ENCODE results near the gene CACNA1C.

Gene CACNA1C

DNA sequence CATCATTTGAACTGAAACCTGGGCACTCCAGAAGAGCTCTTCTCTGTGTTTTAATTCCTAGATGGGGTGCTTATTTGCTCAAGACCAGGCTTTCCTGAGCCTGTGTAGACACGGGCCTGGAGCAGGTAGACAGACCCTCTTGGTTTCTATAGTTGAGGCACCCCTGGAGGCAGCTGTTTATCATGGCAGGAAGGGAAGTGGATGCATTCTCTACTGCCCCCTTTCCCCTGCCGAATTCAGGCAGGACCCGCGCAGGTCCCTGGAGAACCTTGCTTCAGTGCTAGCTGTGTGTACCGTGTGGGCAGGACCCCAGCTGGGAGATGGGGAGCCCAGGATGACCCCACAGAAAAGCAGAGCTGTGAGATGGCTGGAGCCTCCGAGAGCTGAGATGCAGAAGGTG lies 6.0 kb downstream of the CACNA1C start:
- Histone ChIP-seq H3K4me3 (ENCODE audit: low read length) (no peak overlapping the region), H3K9ac (ENCODE audit: low read length) (no peak overlapping the region), H3K4me1 (ENCODE audit: control insufficient read depth, insufficient read depth, low read length) (peaks cover 20% of the 10 kb centered on the region), H3K9me3 (ENCODE audit: control insufficient read depth, low read length) (no peaks in the 10 kb centered on the region), H3K36me3 (ENCODE audit: control insufficient read depth, insufficient read depth, low read length, severe bottlenecking) (peaks cover 4% of the 10 kb centered on the region), H3K27me3 (replicated peaks; ENCODE audit: control insufficient read depth, insufficient read depth, low read length) (no peaks in the 10 kb centered on the region)
- DNase-seq (ENCODE audit: low read depth), result no peak

DNA sequence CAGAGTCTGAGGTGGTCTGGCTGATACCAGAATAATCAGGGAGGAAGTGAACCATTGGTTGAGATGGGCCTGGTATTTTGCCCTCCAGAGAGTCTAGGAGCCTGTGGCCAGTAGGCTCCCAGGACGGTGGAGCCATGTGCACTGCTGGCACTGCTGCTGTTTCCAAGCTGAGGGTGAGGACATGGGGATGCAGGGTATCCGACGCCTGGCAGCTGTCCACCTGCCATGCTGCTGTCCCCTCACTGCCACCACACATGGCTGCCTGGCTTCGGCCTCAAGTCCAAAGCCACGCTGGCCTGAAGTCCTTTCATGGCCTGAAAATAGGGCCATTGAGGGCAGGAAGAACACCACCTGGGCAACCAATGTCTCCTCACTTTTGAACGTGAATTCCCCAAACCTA lies 8.6 kb downstream of the CACNA1C start:
- no peak for DNase-seq (ENCODE audit: low read depth)
- Histone ChIP-seq H3K4me3 (ENCODE audit: low read length) (no peak overlapping the region), H3K9me3 (ENCODE audit: control insufficient read depth, low read length) (no peaks in the 10 kb centered on the region), H3K27me3 (replicated peaks; ENCODE audit: control insufficient read depth, insufficient read depth, low read length) (no peaks in the 10 kb centered on the region), H3K36me3 (ENCODE audit: control insufficient read depth, insufficient read depth, low read length, severe bottlenecking) (peaks cover 8% of the 10 kb centered on the region), H3K9ac (ENCODE audit: low read length) (no peak overlapping the region), H3K4me1 (ENCODE audit: control insufficient read depth, insufficient read depth, low read length) (peaks cover 24% of the 10 kb centered on the region)

DNA sequence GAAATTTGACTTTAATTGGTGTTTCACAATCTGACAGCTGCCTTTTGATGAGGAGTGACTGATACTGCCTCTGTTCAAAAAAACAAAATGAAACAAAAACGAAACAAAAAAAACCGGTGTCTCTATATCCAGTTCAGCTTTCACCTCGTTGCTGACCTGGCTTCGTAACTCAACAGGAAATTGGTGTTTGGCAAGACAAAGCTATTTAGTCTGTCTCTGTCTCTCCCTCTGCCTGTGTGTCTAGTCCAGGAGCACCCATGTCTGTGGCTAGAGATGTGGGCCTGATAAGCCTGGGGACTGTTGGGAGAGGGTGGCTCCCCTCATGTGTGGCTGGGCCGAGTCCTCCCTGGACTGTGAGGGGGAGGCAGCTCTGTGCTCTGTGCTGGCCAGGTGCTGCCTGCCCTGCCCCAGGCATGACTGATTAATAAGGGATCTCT lies 11.3 kb downstream of the CACNA1C start:
- Histone ChIP-seq H3K9ac (ENCODE audit: low read length) (peak overlapping the region; percentile 16), H3K27me3 (replicated peaks; ENCODE audit: control insufficient read depth, insufficient read depth, low read length) (no peaks in the 10 kb centered on the region), H3K9me3 (ENCODE audit: control insufficient read depth, low read length) (peaks cover under 1% of the 10 kb centered on the region), H3K4me3 (ENCODE audit: low read length) (peak overlapping the region; percentile 70), H3K4me1 (ENCODE audit: control insufficient read depth, insufficient read depth, low read length) (peaks cover 10% of the 10 kb centered on the region), H3K36me3 (ENCODE audit: control insufficient read depth, insufficient read depth, low read length, severe bottlenecking) (peaks cover 8% of the 10 kb centered on the region)
- peak; percentile 54 for DNase-seq (ENCODE audit: low read depth)

DNA sequence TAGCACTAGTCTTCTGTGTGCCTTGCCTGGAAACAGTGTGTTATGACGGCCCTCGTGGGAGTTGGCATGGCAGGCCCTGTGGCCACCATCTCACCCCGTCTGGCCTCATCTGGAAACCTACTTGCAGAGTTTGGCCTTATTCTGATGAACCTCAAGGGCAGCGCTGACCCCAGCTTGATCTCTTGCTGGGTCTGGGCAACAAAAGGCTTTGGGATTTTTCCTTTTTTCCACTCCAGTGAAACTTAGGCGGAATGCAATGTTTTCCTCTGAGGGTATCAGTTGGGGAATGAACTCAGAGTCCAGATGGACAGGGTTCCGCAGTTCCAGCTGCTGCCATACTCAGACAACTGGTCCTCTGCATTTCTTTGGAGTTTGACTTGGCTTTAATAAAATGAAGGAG lies 15.9 kb downstream of the CACNA1C start:
- Histone ChIP-seq H3K27me3 (replicated peaks; ENCODE audit: control insufficient read depth, insufficient read depth, low read length) (no peaks in the 10 kb centered on the region), H3K36me3 (ENCODE audit: control insufficient read depth, insufficient read depth, low read length, severe bottlenecking) (peaks cover 10% of the 10 kb centered on the region), H3K9me3 (ENCODE audit: control insufficient read depth, low read length) (peaks cover 22% of the 10 kb centered on the region), H3K4me1 (ENCODE audit: control insufficient read depth, insufficient read depth, low read length) (peaks cover 16% of the 10 kb centered on the region), H3K4me3 (ENCODE audit: low read length) (no peak overlapping the region), H3K9ac (ENCODE audit: low read length) (no peak overlapping the region)
- no peak for DNase-seq (ENCODE audit: low read depth)

DNA sequence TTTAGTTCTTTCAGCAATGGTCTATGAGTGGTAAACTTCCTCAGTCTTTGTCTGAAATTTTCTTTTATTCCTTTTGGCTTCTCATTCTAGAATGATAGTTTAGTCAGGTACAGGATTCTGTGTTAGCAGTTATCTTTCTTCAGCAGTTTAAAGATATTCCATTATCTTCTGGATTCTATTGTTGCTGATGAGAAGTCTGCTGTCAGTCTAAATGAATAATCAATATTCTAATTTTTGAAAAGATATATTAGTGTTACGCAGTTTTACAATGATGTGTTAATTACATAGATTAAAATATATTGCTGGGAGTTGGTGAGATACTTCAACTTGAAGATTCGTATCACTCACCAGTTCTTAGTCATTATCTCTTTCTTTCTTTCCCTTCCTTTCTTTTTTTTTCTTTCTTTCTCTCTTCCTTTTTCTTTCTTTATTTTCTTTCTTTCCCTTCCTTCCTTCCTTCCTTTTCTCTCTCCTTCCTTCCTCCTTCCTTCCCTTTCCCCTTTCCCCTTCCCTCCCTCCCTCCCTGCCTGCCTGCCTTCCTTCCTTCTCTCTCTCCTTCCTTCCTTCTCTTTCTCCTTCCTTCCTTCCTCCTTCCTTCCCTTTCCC lies 17.8 kb downstream of the CACNA1C start:
- no peaks in the 10 kb centered on the region for H3K27me3 ChIP-seq (replicated peaks; ENCODE audit: control insufficient read depth, insufficient read depth, low read length)
- H3K9me3 ChIP-seq (ENCODE audit: control insufficient read depth, low read length), result peaks cover 22% of the 10 kb centered on the region
- no peak overlapping the region for H3K4me3 ChIP-seq (ENCODE audit: low read length)
- peaks cover 5% of the 10 kb centered on the region for H3K36me3 ChIP-seq (ENCODE audit: control insufficient read depth, insufficient read depth, low read length, severe bottlenecking)
- no peak for DNase-seq (ENCODE audit: low read depth)
- peaks cover 10% of the 10 kb centered on the region for H3K4me1 ChIP-seq (ENCODE audit: control insufficient read depth, insufficient read depth, low read length)
- H3K9ac ChIP-seq (ENCODE audit: low read length), result no peak overlapping the region

DNA sequence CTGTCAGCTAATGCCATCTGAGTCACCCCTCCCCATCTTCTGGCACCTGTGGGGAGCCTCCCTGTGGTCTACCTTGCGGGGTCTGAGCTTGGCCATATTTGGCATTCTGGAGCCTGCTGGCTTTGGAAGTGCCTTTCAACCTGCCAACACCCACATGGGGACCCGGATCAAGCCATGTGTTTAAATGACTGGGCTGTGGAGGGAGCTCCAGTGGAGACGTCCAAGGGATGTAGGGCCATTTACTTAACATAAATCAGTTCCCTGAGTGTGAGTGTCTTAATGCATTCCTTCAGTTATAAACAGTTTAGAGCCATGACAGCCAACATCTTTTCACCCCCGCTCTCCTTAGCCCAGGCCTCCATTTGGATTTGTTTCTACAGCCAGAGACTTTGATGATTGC lies 22.0 kb downstream of the CACNA1C start:
- peaks cover 5% of the 10 kb centered on the region for H3K36me3 ChIP-seq (ENCODE audit: control insufficient read depth, insufficient read depth, low read length, severe bottlenecking)
- no peaks in the 10 kb centered on the region for H3K27me3 ChIP-seq (replicated peaks; ENCODE audit: control insufficient read depth, insufficient read depth, low read length)
- no peak overlapping the region for H3K4me3 ChIP-seq (ENCODE audit: low read length)
- DNase-seq (ENCODE audit: low read depth), result no peak
- peaks cover 10% of the 10 kb centered on the region for H3K4me1 ChIP-seq (ENCODE audit: control insufficient read depth, insufficient read depth, low read length)
- no peak overlapping the region for H3K9ac ChIP-seq (ENCODE audit: low read length)
- H3K9me3 ChIP-seq (ENCODE audit: control insufficient read depth, low read length), result peaks cover 14% of the 10 kb centered on the region

DNA sequence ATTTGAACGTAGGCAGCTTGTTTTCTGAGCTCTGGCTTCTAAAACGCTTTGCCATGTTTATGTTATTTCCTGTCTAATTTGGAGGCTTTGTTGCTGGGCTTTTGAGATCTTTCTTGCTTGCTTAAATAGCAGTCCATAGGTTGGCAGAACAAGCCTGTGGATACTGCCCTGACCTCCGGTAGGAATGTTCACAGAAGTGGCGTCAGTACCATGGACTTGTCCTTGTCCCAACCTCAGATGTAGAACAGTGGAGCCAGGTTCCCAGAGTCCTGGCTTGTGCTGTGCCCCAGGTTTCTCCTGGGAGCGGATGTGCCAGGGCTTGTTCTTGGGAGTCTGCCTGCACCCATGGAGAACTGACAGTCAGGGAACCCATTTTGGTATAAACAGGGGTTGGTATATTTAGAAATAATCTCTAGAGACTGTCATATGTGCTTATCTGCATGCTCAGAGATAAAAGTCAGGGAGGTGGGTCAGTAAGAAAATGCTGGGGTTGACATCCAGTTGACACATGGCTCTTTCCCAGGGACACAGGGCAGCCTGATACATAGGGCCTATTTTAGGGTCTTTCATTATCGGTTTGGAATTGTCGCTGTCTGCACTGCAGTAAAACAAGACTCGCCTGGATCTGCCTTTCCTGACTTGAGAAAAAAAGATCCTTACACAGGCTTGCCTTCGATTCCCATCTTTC lies 22.9 kb downstream of the CACNA1C start:
- Histone ChIP-seq H3K4me3 (ENCODE audit: low read length) (no peak overlapping the region), H3K9me3 (ENCODE audit: control insufficient read depth, low read length) (peaks cover 6% of the 10 kb centered on the region), H3K36me3 (ENCODE audit: control insufficient read depth, insufficient read depth, low read length, severe bottlenecking) (no peaks in the 10 kb centered on the region), H3K4me1 (ENCODE audit: control insufficient read depth, insufficient read depth, low read length) (peaks cover 10% of the 10 kb centered on the region), H3K27me3 (replicated peaks; ENCODE audit: control insufficient read depth, insufficient read depth, low read length) (no peaks in the 10 kb centered on the region), H3K9ac (ENCODE audit: low read length) (no peak overlapping the region)
- DNase-seq (ENCODE audit: low read depth), result no peak

DNA sequence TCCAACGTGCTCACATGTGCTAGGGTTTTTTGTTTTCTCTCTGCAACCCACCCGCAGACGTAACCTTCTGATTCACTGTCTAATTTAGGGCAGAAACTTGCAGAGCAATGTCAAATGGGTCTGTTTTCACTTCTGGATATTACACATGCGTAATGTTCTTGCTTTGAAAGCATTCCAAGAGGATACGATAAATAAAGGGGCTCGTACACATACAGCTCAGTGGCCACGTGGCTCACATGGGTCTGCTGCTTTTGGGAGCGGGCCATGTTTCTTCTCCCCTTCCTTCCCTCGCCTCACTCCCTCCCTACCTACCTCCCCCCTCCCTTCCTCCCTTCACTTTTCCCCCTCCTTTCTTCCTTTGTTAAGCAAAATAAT lies 23.4 kb downstream of the CACNA1C start:
- no peaks in the 10 kb centered on the region for H3K27me3 ChIP-seq (replicated peaks; ENCODE audit: control insufficient read depth, insufficient read depth, low read length)
- H3K4me3 ChIP-seq (ENCODE audit: low read length), result no peak overlapping the region
- peaks cover 10% of the 10 kb centered on the region for H3K4me1 ChIP-seq (ENCODE audit: control insufficient read depth, insufficient read depth, low read length)
- peaks cover 8% of the 10 kb centered on the region for H3K9me3 ChIP-seq (ENCODE audit: control insufficient read depth, low read length)
- DNase-seq (ENCODE audit: low read depth), result peak; percentile 44
- H3K36me3 ChIP-seq (ENCODE audit: control insufficient read depth, insufficient read depth, low read length, severe bottlenecking), result no peaks in the 10 kb centered on the region
- H3K9ac ChIP-seq (ENCODE audit: low read length), result no peak overlapping the region

DNA sequence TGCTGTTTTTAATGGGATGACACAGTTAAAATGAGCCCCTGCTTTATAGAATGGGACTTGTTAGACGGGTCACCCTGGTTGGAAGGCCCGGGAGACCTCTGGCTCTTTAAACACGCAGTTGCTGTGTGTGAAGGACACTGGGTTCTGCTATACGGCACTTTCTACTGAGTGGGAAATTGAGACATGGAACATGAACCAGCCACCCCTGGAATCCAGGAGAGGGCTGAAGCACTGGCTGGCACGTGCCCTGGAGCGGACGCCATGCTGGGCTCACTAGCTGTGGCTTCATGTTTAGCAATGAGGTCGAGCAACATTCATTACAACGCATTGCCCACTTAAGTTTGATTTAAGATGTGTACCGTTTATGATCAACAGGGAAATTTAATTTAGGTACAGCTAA lies 23.9 kb downstream of the CACNA1C start:
- no peak overlapping the region for H3K4me3 ChIP-seq (ENCODE audit: low read length)
- no peaks in the 10 kb centered on the region for H3K36me3 ChIP-seq (ENCODE audit: control insufficient read depth, insufficient read depth, low read length, severe bottlenecking)
- no peaks in the 10 kb centered on the region for H3K27me3 ChIP-seq (replicated peaks; ENCODE audit: control insufficient read depth, insufficient read depth, low read length)
- peaks cover 10% of the 10 kb centered on the region for H3K4me1 ChIP-seq (ENCODE audit: control insufficient read depth, insufficient read depth, low read length)
- H3K9me3 ChIP-seq (ENCODE audit: control insufficient read depth, low read length), result peaks cover 4% of the 10 kb centered on the region
- DNase-seq (ENCODE audit: low read depth), result no peak
- no peak overlapping the region for H3K9ac ChIP-seq (ENCODE audit: low read length)

DNA sequence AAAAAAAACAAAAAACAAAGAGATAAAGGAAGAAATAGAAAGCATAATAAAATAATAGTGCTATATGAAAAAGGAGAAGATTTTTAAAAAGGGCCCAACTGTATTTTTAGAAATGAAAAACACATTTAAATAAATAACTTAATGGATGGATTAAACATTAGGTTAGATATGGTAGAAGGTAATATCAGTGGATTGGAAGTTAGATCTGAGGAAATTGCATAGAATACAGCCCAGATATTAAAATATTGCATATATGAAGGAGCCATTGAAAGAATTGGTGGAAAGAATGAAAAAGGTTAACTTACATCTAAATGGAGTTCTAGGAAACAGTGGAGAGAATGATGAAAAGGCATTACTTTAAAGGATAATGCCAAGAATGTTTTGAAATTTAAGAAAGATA lies 27.8 kb downstream of the CACNA1C start:
- Histone ChIP-seq H3K36me3 (ENCODE audit: control insufficient read depth, insufficient read depth, low read length, severe bottlenecking) (no peaks in the 10 kb centered on the region), H3K27me3 (replicated peaks; ENCODE audit: control insufficient read depth, insufficient read depth, low read length) (no peaks in the 10 kb centered on the region), H3K4me1 (ENCODE audit: control insufficient read depth, insufficient read depth, low read length) (peaks cover 19% of the 10 kb centered on the region), H3K4me3 (ENCODE audit: low read length) (no peak overlapping the region), H3K9ac (ENCODE audit: low read length) (no peak overlapping the region), H3K9me3 (ENCODE audit: control insufficient read depth, low read length) (peaks cover 4% of the 10 kb centered on the region)
- DNase-seq (ENCODE audit: low read depth), result no peak

DNA sequence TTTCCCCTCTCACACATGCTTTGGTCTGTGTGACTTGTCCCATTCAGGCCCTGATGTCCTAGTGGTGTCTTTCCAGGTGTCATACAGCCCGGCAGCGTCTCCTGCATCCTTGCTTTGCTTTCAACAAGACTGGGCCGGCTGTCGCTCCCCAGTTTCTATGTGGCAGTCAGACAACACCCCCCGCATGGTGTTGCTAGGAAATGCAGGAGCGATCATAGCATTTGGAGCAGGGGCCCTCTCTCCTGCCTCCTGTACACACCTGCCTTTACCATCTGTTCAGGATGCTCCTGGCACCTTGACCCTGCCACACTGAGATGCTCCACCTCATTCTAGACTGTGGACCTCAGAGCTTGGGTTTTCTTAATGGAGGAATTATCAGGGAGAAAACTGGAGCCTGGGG lies 29.5 kb downstream of the CACNA1C start:
- H3K9me3 ChIP-seq (ENCODE audit: control insufficient read depth, low read length), result peaks cover 4% of the 10 kb centered on the region
- H3K9ac ChIP-seq (ENCODE audit: low read length), result no peak overlapping the region
- no peak for DNase-seq (ENCODE audit: low read depth)
- peaks cover 23% of the 10 kb centered on the region for H3K4me1 ChIP-seq (ENCODE audit: control insufficient read depth, insufficient read depth, low read length)
- H3K4me3 ChIP-seq (ENCODE audit: low read length), result no peak overlapping the region
- no peaks in the 10 kb centered on the region for H3K36me3 ChIP-seq (ENCODE audit: control insufficient read depth, insufficient read depth, low read length, severe bottlenecking)
- no peaks in the 10 kb centered on the region for H3K27me3 ChIP-seq (replicated peaks; ENCODE audit: control insufficient read depth, insufficient read depth, low read length)

DNA sequence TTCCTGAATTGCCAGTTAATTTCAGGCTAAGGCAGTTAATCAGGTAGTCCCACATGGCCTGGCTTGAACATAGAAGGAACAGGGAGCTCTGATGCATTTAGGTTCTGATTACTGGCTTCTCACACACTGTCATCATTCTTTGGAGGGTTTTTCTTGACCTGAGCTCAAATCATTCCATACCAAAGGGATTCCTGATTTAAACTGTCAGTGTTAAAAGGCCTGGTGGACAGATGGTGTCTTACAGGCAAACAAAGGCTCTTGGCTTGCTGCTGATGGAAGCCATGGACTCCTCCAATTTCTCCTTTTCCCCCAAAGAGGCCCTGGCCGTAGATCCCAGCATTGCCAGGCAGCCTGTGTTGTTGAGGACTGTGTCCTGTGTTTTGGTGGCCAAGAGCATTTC lies 30.2 kb downstream of the CACNA1C start:
- Histone ChIP-seq H3K4me1 (ENCODE audit: control insufficient read depth, insufficient read depth, low read length) (peaks cover 23% of the 10 kb centered on the region), H3K9me3 (ENCODE audit: control insufficient read depth, low read length) (peaks cover 4% of the 10 kb centered on the region), H3K4me3 (ENCODE audit: low read length) (no peak overlapping the region), H3K27me3 (replicated peaks; ENCODE audit: control insufficient read depth, insufficient read depth, low read length) (no peaks in the 10 kb centered on the region), H3K9ac (ENCODE audit: low read length) (no peak overlapping the region), H3K36me3 (ENCODE audit: control insufficient read depth, insufficient read depth, low read length, severe bottlenecking) (no peaks in the 10 kb centered on the region)
- DNase-seq (ENCODE audit: low read depth), result no peak
